Head of caudate nucleus (tissue), 42 donors: Measurements from ENCODE around the gene SEPTIN12.

ENCODE experiments used
- DNase-seq, 42 donors: peaks; one replicate each; pipeline versions ENCODE4 v3.0.0 to v3.0.0-alpha.2; 2020 to 2021; ENCODE audit warnings: mixed read lengths in 7 of 42
- intact Hi-C: fragments of 100-400 bp; cut with DNase I; formaldehyde crosslinking; loops from one replicate; pipeline ENCODE4 v1.15.0; 2022

SEPTIN12 gene

GRCh38 chr16:4803898-4804762 lies 16.0 kb upstream of the SEPTIN12 start:
- peak in 1 of 42 donors; percentile 23 for DNase-seq

GRCh38 chr16:4803401-4803844 lies 15.3 kb upstream of the SEPTIN12 start:
- peak in 14 of 42 donors; percentile 14 to 55 (median 32) for DNase-seq
- intact Hi-C loops, result loop anchor here (5.0 kb wide), 2 partner anchors 36 to 44 kb away; partner anchors contain the start of genes GLYR1, UBN1 and ZNF500

More at GRCh38 chr16:4803898-4804762, 16.0 kb upstream of the SEPTIN12 start:
- intact Hi-C loops, result loop anchor here (5.0 kb wide), 2 partner anchors 37 to 43 kb away; partner anchors contain the start of genes GLYR1, UBN1 and ZNF500

GRCh38 chr16:4802659-4803287 lies 14.6 kb upstream of the SEPTIN12 start:
- DNase-seq, result peak; percentile 87 to 98 (median 94)
- intact Hi-C loops, result loop anchor here (5.0 kb wide), 2 partner anchors 35 to 45 kb away; partner anchors contain the start of genes GLYR1, UBN1 and ZNF500

DNA sequence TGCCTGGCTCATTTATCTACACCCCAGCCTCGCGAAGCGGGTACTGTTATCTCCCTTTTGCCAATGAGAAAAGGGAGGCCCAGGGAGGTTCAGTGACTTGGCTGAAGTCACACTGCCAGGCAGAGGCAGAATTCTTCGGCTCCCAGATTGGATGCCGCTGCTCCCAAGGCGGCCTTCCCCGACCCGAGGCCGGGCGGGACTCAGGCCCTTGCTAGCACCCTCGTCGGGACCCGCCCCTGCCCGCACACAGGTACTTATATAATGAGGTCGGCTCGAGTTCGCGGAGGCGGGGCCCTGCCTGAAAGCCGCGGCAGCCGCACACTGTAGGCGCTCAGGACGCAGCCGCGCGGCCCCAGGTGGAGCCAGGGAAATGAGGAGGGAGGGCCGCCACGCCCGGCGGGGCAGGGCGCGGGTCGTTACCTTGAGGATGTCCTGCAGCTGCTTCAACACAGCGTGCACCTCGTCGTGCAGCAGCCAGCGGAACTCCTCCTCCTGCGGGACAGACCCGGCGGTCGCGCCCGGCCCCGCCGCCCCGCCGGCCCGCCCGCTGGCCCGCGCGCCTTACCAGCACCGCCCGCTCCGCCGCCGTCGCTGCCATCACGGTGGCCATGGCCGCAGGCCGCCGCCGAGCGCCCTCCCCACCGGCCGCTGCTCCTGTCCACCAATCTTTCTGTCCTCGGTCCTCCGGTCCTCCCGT lies 14.0 kb upstream of the SEPTIN12 start, which contains the start of gene ROGDI:
Gene ROGDI (minus strand): TSS at position 672 of the 697 bp plus-strand sequence. CDS start 62 bp downstream, at position 610.
- intact Hi-C loops, result loop anchor here (5.0 kb wide), 2 partner anchors 35 to 45 kb away; partner anchors contain the start of genes GLYR1, UBN1 and ZNF500
- DNase-seq, result peak; percentile 60 to 94 (median 84)

DNA sequence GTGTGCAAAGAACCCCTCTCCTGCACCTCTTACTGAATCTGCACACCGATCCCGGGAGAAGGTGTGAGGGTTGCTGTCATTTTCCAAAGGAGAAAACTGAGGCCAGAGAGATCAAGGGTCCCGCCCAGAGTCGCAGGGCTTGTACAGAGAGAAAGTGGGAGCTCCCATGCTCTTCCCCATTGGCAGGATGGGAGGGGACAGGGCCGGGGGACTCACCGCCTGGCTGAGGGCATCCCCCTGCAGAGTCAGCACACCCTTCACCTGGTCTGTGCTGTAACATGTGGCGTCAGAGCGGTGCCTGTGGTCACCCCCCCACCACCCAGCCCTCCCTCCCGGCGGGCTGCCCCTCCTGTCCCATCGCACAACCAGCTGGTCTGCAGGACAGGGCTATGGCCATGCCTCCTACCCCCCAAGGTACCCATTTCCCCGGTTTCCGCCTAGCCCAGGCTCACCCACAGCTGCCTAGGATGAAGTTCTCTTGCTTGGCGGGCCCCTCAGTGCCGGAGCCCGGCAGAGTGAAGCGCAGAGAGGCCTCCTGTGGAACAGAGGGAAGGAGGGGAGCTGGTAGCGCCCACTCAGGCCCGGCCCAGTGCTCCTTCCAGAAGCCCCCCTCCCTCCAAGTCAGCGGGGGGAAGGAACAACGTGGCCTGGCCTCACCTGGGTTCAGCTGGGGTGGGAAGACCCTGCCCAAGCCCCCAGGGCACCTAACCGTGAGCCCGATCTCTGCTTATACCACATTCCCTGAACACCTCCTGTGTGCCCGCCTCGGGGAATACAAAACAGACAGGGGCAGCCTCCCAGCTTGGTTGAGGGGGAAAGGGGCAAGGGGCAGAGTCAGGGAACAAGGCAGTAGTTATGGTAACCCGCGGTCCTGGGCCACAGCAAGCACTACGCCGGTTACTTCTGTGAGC lies 13.2 kb upstream of the SEPTIN12 start:
- peak in 13 of 42 donors; percentile 14 to 58 (median 28) for DNase-seq
- intact Hi-C loops, result loop anchor here (5.0 kb wide), 2 partner anchors 34 to 46 kb away; partner anchors contain the start of genes GLYR1, UBN1 and ZNF500

DNA sequence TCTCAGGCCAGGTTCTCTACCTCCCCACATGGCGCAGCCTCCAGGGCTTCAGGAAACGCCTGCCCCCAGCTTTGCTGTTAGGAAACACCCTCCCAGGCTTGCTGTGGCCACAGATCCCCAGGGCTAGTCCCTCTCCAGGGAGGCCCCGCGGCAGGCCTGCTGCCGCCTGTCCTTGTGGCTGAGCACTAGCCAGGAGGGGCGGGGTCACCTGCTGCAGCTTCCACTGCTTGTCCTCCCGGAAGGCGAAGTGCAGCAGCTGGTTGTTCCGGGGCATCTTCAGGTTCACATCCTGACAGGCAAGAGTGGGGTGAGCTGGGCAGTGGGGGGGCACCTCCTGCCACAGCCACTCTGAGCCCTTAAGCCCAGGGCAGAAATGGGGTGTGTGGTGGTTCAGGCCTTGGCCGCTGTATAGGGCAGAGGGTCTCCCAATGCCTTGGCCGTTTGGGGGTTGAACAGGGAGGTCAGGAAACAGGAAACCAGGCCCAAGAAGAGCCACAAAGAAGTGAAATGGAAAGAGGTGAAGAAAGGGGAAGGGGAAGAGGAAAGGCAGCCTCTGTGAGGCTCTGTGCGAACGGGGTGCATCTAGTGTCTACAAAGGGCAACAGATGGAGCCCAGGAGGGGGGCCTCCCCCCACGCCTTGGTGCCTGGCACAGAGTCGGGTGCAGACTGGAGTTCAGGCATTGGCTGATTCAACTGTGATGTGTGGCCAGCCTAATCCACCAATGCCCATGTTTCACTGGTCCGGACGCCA lies 12.3 kb upstream of the SEPTIN12 start:
- DNase-seq, result peak; percentile 63 to 96 (median 88)
- intact Hi-C loops, result loop anchor here (5.0 kb wide), 2 partner anchors 33 to 47 kb away; partner anchors contain the start of genes GLYR1, UBN1 and ZNF500

- no peak for DNase-seq
- intact Hi-C loops, result no loop called here
Measured at GRCh38 chr16:4799171-4799855, 11.2 kb upstream of the SEPTIN12 start.

GRCh38 chr16:4798456-4798855 lies 10.3 kb upstream of the SEPTIN12 start:
- no peak for DNase-seq
- intact Hi-C loops, result no loop called here

- intact Hi-C loops, result no loop called here
- DNase-seq, result no peak
Measured at GRCh38 chr16:4797805-4798252, 9.7 kb upstream of the SEPTIN12 start.

DNA sequence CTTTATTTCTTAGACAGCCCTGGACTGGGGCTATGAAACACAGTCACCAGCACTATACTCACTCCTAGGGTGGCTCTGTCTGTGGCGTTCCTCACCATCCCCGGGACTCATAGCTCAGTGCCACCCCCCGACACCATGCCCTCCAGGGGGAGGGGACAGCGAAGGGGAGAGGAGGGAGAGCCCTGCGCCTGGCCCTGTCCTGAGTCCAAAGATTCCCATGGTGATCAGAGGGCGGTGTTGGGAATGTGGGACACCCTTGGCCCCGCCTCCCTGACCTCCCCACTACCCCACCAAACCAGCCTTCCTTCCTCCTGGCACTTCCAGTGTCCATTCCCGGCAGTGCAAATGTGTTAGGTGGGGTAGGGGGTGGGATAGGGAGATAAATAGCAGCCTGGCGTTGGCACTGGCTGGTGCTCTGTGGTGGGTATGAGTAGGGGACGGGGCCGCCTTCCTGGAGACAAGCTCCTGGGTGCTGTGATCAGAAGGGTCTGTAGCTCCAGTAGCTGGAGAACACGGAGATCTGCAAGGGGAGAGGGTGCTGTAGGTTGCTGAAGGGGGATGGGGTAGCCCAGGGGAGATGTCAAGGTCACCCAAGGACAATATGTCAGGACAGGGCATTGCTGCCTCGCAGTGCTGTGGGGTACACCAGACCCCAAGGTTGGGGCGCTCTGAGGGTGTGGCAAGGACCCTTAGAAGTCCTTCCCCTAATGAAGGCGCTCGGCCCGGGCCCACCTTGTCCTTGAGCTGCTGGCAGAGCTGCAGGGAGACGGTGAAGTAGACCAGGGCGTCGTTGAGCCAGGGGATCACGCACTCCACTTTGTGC lies 9.0 kb upstream of the SEPTIN12 start:
- intact Hi-C loops, result no loop called here

DNA sequence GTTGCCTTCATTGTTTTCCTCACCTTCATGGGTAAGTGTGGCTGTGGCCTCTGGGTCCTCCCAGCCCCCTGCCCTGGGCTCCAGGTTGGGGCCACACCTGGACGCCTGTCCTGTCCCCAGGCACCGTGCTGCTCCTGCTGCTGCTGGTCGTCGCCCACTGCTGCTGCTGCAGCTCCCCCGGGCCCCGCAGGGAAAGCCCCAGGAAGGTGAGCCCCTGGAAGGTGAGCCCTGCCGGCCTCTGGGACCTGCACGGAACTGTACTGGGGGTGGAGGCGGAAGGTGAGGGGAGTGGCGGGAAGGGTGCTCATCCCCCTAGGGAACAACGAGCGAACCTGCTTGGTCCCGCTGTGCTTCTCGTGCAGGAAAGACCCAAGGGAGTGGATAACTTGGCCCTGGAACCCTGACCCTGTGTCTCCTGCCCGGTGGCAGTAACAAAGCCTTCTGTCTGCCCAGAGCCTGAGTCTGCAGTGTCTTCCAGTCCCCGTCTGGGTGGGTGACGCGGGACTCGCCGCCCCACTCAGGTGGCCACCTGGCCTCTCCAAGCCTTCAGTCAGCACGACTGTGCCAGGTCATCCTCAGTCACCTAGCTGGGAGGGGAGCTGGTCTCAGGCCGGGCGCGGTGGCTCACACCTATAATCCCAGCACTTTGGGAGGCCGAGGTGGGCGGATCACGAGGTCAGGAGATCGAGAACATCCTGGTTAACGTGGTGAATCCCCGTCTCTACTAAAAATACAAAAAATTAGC lies 7.9 kb upstream of the SEPTIN12 start:
- intact Hi-C loops, result no loop called here
- no peak for DNase-seq

More for the DNA sequence above, 9.0 kb upstream of the SEPTIN12 start:
- DNase-seq, result no peak

- intact Hi-C loops, result no loop called here
- peak in 5 of 42 donors; percentile 14 to 48 (median 32) for DNase-seq
Measured at GRCh38 chr16:4795181-4795827, 7.2 kb upstream of the SEPTIN12 start, which contains the start of gene SMIM22. Gene SMIM22, plus strand, starts transcription at chr16:4795369. Its CDS starts 366 bp downstream, at chr16:4795735.

DNA sequence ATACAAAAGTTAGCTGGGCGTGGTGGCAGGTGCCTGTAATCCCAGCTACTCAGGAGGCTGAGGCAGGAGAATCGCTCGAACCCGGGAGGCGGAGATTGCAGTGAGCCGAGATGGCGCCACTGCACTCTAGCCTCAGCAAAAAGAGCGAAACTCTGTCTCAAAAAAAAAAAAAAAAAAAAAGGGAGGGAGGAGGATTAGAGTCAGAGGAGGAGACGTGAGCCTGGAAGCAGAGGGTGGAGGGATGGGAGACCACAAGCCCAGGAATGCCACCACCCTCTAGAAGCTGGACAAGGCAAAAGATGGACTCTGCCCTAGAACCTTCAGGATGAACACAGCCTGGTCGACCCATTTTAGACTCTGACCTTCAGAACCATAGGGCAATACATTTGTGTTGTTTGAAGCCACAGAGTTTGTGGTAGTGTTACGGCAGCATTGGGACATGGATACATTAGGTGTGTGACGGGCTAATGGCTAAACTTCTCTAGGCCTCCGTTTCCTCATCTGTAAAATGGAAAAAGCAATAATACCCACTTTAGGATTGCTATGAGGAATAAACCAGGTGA lies 4.9 kb upstream of the SEPTIN12 start:
- intact Hi-C loops, result no loop called here
- no peak for DNase-seq

DNA sequence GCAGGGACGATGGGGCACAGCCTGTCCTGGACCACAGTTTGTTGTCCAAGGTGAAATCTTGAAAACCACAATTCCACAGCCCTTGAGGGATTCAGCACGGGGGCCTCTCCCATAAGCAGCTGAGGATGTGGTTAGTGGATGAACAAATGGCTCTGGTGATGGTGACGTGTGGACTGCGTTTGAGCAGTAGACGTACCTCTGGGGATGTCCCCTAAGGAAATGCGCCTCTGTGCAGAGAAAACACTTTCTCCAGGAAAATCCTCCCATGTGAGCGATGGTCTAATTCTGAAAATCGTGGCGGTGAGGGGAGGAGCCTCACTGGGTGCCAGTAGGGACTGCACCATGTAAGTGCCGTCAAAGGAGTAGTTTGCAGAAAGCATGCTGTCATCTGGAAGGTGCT lies 2.7 kb upstream of the SEPTIN12 start:
- no peak for DNase-seq
- intact Hi-C loops, result no loop called here
